Testis (tissue), 2 donors: ENCODE measurements around the gene ELAC2.

Experiments
- POLR2A ChIP-seq: fragments of 450-650 bp; IDR thresholded peaks from one replicate; pipeline ENCODE4 v1.6.1; 2017; ENCODE audit warnings: antibody characterized with exemption, mild to moderate bottlenecking, moderate library complexity
- TF ChIP-seq, protein P1 (sequence below), 3 experiments: fragments of 450-650 bp in 2 of 3; fragments of 200-600 bp in 1 of 3; sonication (generic) in 1 of 3; IDR thresholded peaks; one replicate each; pipeline ENCODE4 v1.5.1; 2016 to 2019; ENCODE audit warnings: antibody characterized with exemption in 3 of 3, mild to moderate bottlenecking in 2 of 3, moderate library complexity in 1 of 3

DNA sequence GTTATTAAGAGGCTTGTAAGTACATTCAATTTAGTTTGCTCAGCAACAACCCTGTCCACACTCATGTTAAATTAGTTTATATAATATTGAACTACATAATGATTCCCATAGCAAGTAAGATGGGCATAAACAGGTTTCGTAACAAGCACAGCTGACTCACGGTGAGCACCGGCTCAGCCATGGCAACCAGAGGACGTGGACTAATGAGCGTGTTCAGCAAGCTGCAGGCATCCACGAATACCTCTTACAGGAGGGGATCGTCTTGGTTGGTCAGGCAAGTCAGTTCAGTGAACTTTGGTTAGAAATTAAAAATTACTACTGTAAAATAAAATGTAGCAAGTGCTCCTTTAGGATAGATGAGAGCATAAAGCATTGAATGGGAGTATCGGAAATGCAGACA, 58.4 kb downstream of the ELAC2 start:
- TF ChIP-seq, protein P1, sequence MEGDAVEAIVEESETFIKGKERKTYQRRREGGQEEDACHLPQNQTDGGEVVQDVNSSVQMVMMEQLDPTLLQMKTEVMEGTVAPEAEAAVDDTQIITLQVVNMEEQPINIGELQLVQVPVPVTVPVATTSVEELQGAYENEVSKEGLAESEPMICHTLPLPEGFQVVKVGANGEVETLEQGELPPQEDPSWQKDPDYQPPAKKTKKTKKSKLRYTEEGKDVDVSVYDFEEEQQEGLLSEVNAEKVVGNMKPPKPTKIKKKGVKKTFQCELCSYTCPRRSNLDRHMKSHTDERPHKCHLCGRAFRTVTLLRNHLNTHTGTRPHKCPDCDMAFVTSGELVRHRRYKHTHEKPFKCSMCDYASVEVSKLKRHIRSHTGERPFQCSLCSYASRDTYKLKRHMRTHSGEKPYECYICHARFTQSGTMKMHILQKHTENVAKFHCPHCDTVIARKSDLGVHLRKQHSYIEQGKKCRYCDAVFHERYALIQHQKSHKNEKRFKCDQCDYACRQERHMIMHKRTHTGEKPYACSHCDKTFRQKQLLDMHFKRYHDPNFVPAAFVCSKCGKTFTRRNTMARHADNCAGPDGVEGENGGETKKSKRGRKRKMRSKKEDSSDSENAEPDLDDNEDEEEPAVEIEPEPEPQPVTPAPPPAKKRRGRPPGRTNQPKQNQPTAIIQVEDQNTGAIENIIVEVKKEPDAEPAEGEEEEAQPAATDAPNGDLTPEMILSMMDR (IDR thresholded peaks at IDR 0.05), result no peak
- no peak for TF ChIP-seq POLR2A
